HUES6 (cell line): ENCODE results near the gene VAX1.

Experiments
- H3K27ac ChIP-seq: 2 replicates; pipeline ENCODE4 v1.7.0; 2013; ENCODE audit warnings: low read depth, mild to moderate bottlenecking, low read length, inconsistent platforms
- H3K27me3 ChIP-seq: 2 replicates; pipeline ENCODE4 v1.6.1; 2013; ENCODE audit warnings: low read length; ENCODE audit not compliant: control insufficient read depth, insufficient read depth
- H3K36me3 ChIP-seq: 2 replicates; pipeline ENCODE4 v1.6.1; 2013; ENCODE audit warnings: low read length; ENCODE audit not compliant: control insufficient read depth, insufficient read depth
- H3K4me1 ChIP-seq: 2 replicates; pipeline ENCODE4 v1.6.1; 2013; ENCODE audit warnings: low read length; ENCODE audit not compliant: control insufficient read depth, insufficient read depth
- H3K4me3 ChIP-seq: 2 replicates; pipeline ENCODE4 v1.5.1; 2013; ENCODE audit warnings: low read depth, low read length
- H3K9ac ChIP-seq: one replicate; pipeline ENCODE4 v1.6.1; 2013; ENCODE audit warnings: mild to moderate bottlenecking, low read length
- H3K9me3 ChIP-seq: 2 replicates; pipeline ENCODE4 v1.6.1; 2013; ENCODE audit warnings: low read depth, low read length; ENCODE audit not compliant: control insufficient read depth, insufficient read depth

The VAX1 gene

DNA sequence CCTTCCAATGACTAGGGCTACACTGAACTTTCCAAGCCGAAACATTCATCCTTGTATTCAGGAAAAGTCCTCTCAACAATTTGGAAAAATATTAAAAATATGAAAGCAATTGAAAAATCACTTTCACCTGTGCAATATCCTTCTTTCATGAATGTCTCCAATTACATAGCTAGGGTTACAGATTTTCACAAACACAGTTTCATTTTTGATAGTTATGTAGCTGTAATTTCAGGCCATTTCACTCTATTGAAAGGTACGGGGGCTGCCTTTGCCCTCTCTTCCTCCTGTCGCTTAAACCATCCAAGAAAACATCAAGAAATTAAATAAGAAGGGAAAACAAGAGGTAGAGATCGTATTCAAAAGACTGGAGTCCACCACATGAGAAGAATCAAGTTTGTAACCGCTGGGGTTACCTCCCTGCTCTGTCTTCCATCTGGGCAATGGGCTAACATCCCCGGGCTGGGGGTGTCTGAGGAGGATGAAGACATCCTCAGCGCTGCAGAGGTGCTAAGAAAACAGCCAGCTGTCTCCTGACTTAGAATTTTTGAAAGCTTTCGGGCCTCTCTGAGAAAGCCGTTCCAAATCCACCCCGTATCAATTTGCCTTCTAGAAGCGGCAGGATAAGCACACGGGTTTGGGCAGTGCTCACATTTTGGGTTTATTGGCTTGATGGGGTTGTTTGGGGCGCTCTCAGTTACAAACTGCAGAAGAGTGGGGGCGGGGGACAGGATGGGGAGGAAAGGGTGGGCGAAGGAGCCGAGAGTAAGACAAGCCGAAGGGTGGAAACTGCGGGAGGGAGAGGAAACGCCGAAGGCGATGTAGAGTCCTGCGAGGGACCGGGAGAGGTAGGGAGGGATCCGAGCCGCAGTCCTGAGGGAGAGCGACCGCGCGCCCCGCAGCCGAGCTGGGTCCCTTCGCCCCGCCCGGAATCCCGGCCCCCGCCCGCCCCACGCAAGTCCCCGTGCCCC lies 24.3 kb upstream of the VAX1 start:
- Histone ChIP-seq H3K9ac (no peak overlapping the region), H3K4me3 (peak overlapping the region; percentile 56), H3K27ac (no peak overlapping the region), H3K9me3 (no peaks in the 10 kb centered on the region), H3K4me1 (peaks cover 53% of the 10 kb centered on the region), H3K36me3 (no peaks in the 10 kb centered on the region), H3K27me3 (peaks cover 100% of the 10 kb centered on the region)

GRCh38 chr10:117161386-117162033 lies 23.4 kb upstream of the VAX1 start:
- H3K27me3 ChIP-seq: peaks cover 100% of the 10 kb centered on the region
- peaks cover 52% of the 10 kb centered on the region for H3K4me1 ChIP-seq
- no peaks in the 10 kb centered on the region for H3K9me3 ChIP-seq
- no peak overlapping the region for H3K27ac ChIP-seq
- no peak overlapping the region for H3K9ac ChIP-seq
- H3K36me3 ChIP-seq: no peaks in the 10 kb centered on the region
- H3K4me3 ChIP-seq: no peak overlapping the region

- Histone ChIP-seq H3K4me3 (no peak overlapping the region), H3K36me3 (no peaks in the 10 kb centered on the region), H3K4me1 (peaks cover 45% of the 10 kb centered on the region), H3K27ac (no peak overlapping the region), H3K9me3 (no peaks in the 10 kb centered on the region), H3K9ac (no peak overlapping the region), H3K27me3 (peaks cover 100% of the 10 kb centered on the region)
These were observed 22.5 kb upstream of the VAX1 start for GRCh38 chr10:117160567-117160966.

GRCh38 chr10:117159390-117159789 lies 21.3 kb upstream of the VAX1 start:
- no peaks in the 10 kb centered on the region for H3K9me3 ChIP-seq
- H3K4me1 ChIP-seq: peaks cover 37% of the 10 kb centered on the region
- H3K27me3 ChIP-seq: peaks cover 100% of the 10 kb centered on the region
- H3K9ac ChIP-seq: peak overlapping the region; percentile 21
- peak overlapping the region; percentile 13; the same call in 1 of the 2 replicates for H3K4me3 ChIP-seq
- no peak overlapping the region for H3K27ac ChIP-seq
- no peaks in the 10 kb centered on the region for H3K36me3 ChIP-seq

DNA sequence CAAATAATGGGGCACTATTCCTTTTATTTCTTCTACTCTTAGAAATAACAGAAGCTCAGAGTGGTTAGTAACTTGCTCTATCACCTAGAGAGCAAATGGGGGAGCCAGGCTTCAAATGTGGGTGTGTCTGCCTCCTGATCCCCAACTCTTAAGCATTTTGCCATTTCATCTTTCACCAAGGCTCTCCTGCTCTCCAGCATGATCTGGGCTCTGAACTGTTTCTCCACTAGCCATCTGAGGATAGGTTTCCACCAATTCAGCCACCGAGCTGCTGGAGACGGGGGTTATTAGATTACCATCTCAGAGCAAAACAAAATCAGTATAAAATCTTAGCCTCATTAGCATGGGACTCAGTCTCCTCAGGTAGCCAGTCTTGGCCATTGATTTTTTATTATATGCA lies 20.2 kb upstream of the VAX1 start:
- Histone ChIP-seq H3K27me3 (peaks cover 100% of the 10 kb centered on the region), H3K9ac (no peak overlapping the region), H3K27ac (no peak overlapping the region), H3K36me3 (no peaks in the 10 kb centered on the region), H3K4me3 (no peak overlapping the region), H3K9me3 (no peaks in the 10 kb centered on the region), H3K4me1 (peaks cover 37% of the 10 kb centered on the region)

DNA sequence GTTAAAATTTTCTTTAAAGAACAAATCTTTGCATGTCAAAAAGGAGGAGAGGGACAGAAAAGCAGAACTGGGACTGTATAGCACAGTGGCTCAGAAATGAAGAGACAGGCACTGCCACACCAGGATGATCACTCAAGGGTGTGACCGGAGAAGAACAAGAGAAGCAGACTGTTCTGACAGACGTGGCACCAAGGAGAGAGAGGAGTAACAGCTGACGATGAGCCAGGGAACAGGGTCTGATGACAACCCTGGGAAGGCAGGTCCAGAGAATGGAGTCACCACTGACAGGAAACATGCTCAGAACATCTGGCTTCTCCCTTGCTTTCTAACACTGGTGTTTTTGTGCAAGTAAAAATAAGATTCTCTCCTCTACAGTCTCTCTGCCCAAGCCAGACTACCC lies 14.6 kb upstream of the VAX1 start:
- Histone ChIP-seq H3K4me1 (no peaks in the 10 kb centered on the region), H3K27me3 (peaks cover 97% of the 10 kb centered on the region), H3K27ac (no peak overlapping the region)

GRCh38 chr10:117148284-117148683 lies 10.2 kb upstream of the VAX1 start:
- H3K27ac ChIP-seq: no peak overlapping the region
- no peaks in the 10 kb centered on the region for H3K4me1 ChIP-seq
- no peak overlapping the region for H3K9ac ChIP-seq
- H3K27me3 ChIP-seq: peaks cover 97% of the 10 kb centered on the region
- H3K9me3 ChIP-seq: peaks cover 16% of the 10 kb centered on the region
- H3K4me3 ChIP-seq: no peak overlapping the region
- no peaks in the 10 kb centered on the region for H3K36me3 ChIP-seq

More for the DNA sequence above, 14.6 kb upstream of the VAX1 start:
- Histone ChIP-seq H3K9me3 (no peaks in the 10 kb centered on the region), H3K9ac (no peak overlapping the region), H3K4me3 (no peak overlapping the region), H3K36me3 (no peaks in the 10 kb centered on the region)

DNA sequence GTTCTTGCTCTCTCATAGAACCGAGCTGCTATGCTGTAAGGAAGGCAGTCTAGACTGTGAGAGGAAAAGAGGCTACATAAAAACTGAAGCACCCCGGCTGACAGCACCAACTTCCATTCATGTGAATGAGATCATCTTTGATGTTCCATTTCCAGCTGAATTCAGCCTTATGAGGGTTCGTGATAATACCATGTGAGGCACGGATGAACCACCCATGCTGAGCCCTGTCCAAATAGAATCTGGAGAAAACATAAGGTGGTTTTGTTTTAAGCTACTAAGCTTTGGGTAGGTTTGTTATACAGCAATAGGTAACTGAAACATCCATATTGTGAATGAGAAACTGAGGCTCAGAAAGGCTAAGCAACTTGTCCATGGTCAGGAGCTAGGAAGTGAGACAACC lies 6.9 kb upstream of the VAX1 start:
- Histone ChIP-seq H3K27me3 (peaks cover 100% of the 10 kb centered on the region), H3K4me3 (no peak overlapping the region), H3K36me3 (no peaks in the 10 kb centered on the region)

GRCh38 chr10:117143103-117143823 lies 5.2 kb upstream of the VAX1 start:
- peaks cover 98% of the 10 kb centered on the region for H3K27me3 ChIP-seq
- no peak overlapping the region for H3K4me3 ChIP-seq
- H3K36me3 ChIP-seq: no peaks in the 10 kb centered on the region
- peaks cover 16% of the 10 kb centered on the region for H3K9me3 ChIP-seq
- H3K9ac ChIP-seq: no peak overlapping the region
- no peak overlapping the region for H3K27ac ChIP-seq
- peaks cover 14% of the 10 kb centered on the region for H3K4me1 ChIP-seq

More for the DNA sequence above, 6.9 kb upstream of the VAX1 start:
- Histone ChIP-seq H3K9ac (no peak overlapping the region), H3K9me3 (peaks cover 16% of the 10 kb centered on the region), H3K4me1 (peaks cover 5% of the 10 kb centered on the region; the same call in 1 of the 2 replicates), H3K27ac (no peak overlapping the region)

- H3K27me3 ChIP-seq: peaks cover 98% of the 10 kb centered on the region
- H3K9ac ChIP-seq: no peak overlapping the region
- H3K4me3 ChIP-seq: peak overlapping the region; percentile 38
- H3K4me1 ChIP-seq: peaks cover 23% of the 10 kb centered on the region
- H3K27ac ChIP-seq: no peak overlapping the region
- H3K9me3 ChIP-seq: peaks cover 16% of the 10 kb centered on the region
- H3K36me3 ChIP-seq: no peaks in the 10 kb centered on the region
These were observed 2.4 kb upstream of the VAX1 start for GRCh38 chr10:117140525-117140902.
